ENCODE results near the gene ACAA1.

DNA sequence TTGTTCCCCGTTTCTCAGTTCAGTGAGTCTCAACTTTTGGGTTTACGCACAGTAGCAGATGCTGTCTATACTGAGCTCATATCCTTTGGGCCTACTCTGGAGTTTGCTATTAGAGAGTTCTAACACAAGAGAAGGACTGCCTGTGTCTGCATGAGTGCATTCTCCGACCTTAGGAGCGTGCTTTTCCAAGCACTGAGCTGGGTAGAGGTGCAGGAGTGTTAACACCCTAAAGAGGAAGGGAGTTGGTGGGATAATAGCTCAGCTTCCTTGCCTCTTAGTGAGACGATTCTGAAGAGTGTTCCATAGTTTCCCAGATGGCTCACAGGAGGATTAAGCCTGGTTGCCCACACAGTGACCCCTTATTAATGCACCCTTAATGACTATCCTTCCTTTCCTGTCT, 21.5 kb upstream of the ACAA1 start:
- TF ChIP-seq, protein P1, sequence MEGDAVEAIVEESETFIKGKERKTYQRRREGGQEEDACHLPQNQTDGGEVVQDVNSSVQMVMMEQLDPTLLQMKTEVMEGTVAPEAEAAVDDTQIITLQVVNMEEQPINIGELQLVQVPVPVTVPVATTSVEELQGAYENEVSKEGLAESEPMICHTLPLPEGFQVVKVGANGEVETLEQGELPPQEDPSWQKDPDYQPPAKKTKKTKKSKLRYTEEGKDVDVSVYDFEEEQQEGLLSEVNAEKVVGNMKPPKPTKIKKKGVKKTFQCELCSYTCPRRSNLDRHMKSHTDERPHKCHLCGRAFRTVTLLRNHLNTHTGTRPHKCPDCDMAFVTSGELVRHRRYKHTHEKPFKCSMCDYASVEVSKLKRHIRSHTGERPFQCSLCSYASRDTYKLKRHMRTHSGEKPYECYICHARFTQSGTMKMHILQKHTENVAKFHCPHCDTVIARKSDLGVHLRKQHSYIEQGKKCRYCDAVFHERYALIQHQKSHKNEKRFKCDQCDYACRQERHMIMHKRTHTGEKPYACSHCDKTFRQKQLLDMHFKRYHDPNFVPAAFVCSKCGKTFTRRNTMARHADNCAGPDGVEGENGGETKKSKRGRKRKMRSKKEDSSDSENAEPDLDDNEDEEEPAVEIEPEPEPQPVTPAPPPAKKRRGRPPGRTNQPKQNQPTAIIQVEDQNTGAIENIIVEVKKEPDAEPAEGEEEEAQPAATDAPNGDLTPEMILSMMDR (IDR thresholded peaks at IDR 0.05 in 8 of 11, conservative IDR thresholded peaks at IDR 0.05 in 3 of 11), result no peak
- no peak for TF ChIP-seq POLR2A (IDR thresholded peaks at IDR 0.05)
- no peak for TF ChIP-seq POLR2AphosphoS5 (IDR thresholded peaks at IDR 0.05)
